ENCODE measurements around the gene IL1RL2. TPM values are rescaled to one million over a fixed set of nuclear protein-coding genes. Genes with fewer than 3 reads are reported as not detected.

The IL1RL2 gene
- total RNA-seq, 1 experiment from 2014 or later = not detected

- TF ChIP-seq, protein P1, sequence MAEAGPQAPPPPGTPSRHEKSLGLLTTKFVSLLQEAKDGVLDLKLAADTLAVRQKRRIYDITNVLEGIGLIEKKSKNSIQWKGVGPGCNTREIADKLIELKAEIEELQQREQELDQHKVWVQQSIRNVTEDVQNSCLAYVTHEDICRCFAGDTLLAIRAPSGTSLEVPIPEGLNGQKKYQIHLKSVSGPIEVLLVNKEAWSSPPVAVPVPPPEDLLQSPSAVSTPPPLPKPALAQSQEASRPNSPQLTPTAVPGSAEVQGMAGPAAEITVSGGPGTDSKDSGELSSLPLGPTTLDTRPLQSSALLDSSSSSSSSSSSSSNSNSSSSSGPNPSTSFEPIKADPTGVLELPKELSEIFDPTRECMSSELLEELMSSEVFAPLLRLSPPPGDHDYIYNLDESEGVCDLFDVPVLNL (CRISPR knock-in tag; IDR thresholded peaks at IDR 0.05; ENCODE audit: borderline replicate concordance, low read depth) = no peak
Measured at GRCh38 chr2:102236132-102236531, 49.3 kb downstream of the IL1RL2 start (continued).

- no peak for TF ChIP-seq PREB (CRISPR knock-in tag; IDR thresholded peaks at IDR 0.05; ENCODE audit: borderline replicate concordance)
- no peak for TF ChIP-seq SMAD3 (CRISPR knock-in tag; IDR thresholded peaks at IDR 0.05; ENCODE audit: borderline replicate concordance)
- no peak for TF ChIP-seq GTF2I (CRISPR knock-in tag; conservative IDR thresholded peaks at IDR 0.05)
- TF ChIP-seq, protein P2, sequence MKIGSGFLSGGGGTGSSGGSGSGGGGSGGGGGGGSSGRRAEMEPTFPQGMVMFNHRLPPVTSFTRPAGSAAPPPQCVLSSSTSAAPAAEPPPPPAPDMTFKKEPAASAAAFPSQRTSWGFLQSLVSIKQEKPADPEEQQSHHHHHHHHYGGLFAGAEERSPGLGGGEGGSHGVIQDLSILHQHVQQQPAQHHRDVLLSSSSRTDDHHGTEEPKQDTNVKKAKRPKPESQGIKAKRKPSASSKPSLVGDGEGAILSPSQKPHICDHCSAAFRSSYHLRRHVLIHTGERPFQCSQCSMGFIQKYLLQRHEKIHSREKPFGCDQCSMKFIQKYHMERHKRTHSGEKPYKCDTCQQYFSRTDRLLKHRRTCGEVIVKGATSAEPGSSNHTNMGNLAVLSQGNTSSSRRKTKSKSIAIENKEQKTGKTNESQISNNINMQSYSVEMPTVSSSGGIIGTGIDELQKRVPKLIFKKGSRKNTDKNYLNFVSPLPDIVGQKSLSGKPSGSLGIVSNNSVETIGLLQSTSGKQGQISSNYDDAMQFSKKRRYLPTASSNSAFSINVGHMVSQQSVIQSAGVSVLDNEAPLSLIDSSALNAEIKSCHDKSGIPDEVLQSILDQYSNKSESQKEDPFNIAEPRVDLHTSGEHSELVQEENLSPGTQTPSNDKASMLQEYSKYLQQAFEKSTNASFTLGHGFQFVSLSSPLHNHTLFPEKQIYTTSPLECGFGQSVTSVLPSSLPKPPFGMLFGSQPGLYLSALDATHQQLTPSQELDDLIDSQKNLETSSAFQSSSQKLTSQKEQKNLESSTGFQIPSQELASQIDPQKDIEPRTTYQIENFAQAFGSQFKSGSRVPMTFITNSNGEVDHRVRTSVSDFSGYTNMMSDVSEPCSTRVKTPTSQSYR (CRISPR knock-in tag; IDR thresholded peaks at IDR 0.05) = no peak
- no peak for TF ChIP-seq ZNF423 (CRISPR knock-in tag; IDR thresholded peaks at IDR 0.05)
- no peak for TF ChIP-seq FOXP1 (CRISPR knock-in tag; IDR thresholded peaks at IDR 0.05; ENCODE audit: borderline replicate concordance)
- no peak for TF ChIP-seq CDX4 (CRISPR knock-in tag; IDR thresholded peaks at IDR 0.05; ENCODE audit: borderline replicate concordance)
- no peak for TF ChIP-seq ATF1 (CRISPR knock-in tag; IDR thresholded peaks at IDR 0.05)
- no peak overlapping the region for H3K4me3 Mint-ChIP-seq
- ATAC-seq (no peak), DNase-seq (ENCODE audit: low spot score) (no peak)
- POLR2A ChIA-PET = no interaction called here
- peaks cover 20% of the 10 kb centered on the region for H3K4me1 Mint-ChIP-seq
- H3K9me3 Mint-ChIP-seq = peaks cover 5% of the 10 kb centered on the region
- H3K27me3 Mint-ChIP-seq (ENCODE audit: low read depth) = no peaks in the 10 kb centered on the region
- CTCF ChIA-PET = interaction anchor here (0.9 to 1.8 kb wide), 3 partner anchors 9 to 217 kb away, joined by 3 to 6 read pairs (median 3); no protein-coding TSS in a partner anchor
- no peak overlapping the region for H3K27ac Mint-ChIP-seq
- no peaks in the 10 kb centered on the region for H3K36me3 Mint-ChIP-seq
Measured at GRCh38 chr2:102237176-102237575, 50.4 kb downstream of the IL1RL2 start.

GRCh38 chr2:102238039-102238756 is 51.4 kb downstream of the IL1RL2 start:
- no peak overlapping the region for H3K4me3 Mint-ChIP-seq
- no peak for ATAC-seq
- CTCF ChIA-PET = interaction anchor here (1.1 to 1.8 kb wide), 2 partner anchors 8 to 218 kb away, joined by 3 to 6 read pairs; no protein-coding TSS in a partner anchor
- H3K4me1 Mint-ChIP-seq = peaks cover 20% of the 10 kb centered on the region
- DNase-seq (ENCODE audit: low spot score) = no peak
- peaks cover 5% of the 10 kb centered on the region for H3K9me3 Mint-ChIP-seq
- POLR2A ChIA-PET = no interaction called here
- no peak overlapping the region for H3K27ac Mint-ChIP-seq
- H3K27me3 Mint-ChIP-seq (ENCODE audit: low read depth) = no peaks in the 10 kb centered on the region
- no peaks in the 10 kb centered on the region for H3K36me3 Mint-ChIP-seq
- TF ChIP-seq CREM (CRISPR knock-in tag; IDR thresholded peaks at IDR 0.05) (no peak), ZNF423 (CRISPR knock-in tag; IDR thresholded peaks at IDR 0.05) (no peak), FOXP1 (CRISPR knock-in tag; IDR thresholded peaks at IDR 0.05; ENCODE audit: borderline replicate concordance) (no peak), ELF4 (CRISPR knock-in tag; IDR thresholded peaks at IDR 0.05; ENCODE audit: low read depth) (no peak), ZSCAN18 (CRISPR knock-in tag; IDR thresholded peaks at IDR 0.05) (no peak), ZNF138 (CRISPR knock-in tag; conservative IDR thresholded peaks at IDR 0.05) (no peak), NR1H2 (CRISPR knock-in tag; IDR thresholded peaks at IDR 0.05) (no peak), HMGXB4 (CRISPR knock-in tag; IDR thresholded peaks at IDR 0.05) (no peak), HMGA2 (CRISPR knock-in tag; IDR thresholded peaks at IDR 0.05) (no peak), TEAD1 (CRISPR knock-in tag; IDR thresholded peaks at IDR 0.05) (no peak), FOXK1 (CRISPR knock-in tag; IDR thresholded peaks at IDR 0.05) (no peak)
- TF ChIP-seq, protein P2 (CRISPR knock-in tag; IDR thresholded peaks at IDR 0.05) = no peak
- TF ChIP-seq, protein P3, sequence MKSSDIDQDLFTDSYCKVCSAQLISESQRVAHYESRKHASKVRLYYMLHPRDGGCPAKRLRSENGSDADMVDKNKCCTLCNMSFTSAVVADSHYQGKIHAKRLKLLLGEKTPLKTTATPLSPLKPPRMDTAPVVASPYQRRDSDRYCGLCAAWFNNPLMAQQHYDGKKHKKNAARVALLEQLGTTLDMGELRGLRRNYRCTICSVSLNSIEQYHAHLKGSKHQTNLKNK (CRISPR knock-in tag; IDR thresholded peaks at IDR 0.05) = no peak
